ENCODE results near the gene TNFSF10. TPM values are rescaled to one million over a fixed set of nuclear protein-coding genes. Genes with fewer than 3 reads are reported as not detected.

TNFSF10 gene
- polyA plus RNA-seq, 1 donor from 2014 or later, result not detected

DNA sequence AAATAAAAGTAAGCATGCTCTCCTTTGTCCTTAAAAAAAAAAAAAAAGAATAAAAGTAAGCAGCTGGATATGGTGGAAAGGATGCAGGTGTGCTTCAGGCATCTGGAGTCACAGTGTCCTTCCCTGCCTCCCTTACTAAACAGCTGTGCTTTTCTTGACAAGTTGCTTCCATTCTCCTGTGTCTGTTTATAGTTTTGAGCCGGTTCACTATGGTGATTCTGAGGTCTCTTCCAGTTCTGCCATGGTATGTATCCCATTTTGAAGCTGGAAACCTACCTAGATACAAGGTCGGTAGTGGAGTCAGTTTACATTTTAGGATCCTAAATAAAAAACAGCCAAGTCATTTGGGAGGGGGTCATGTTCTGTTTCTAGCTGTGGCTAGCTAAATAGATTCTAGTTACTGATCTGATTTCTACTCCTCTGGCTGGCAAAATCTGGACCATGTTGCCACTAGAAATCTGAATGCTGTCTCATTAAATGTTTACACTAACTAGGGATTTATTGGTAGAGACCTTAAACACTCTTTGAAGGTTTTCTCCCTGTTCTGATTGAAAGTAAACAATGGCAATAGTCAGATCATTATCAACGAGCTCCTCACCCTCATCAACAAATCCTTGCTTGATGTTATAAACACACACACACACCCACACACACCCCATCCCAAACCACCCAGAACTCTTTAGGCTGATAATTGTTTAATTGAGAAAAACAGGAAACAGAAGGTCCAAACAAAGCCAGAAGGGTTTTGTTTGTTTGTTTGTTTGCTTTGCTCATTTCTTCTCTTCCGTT lies 7.9 kb downstream of the TNFSF10 start:
- H3K27me3 ChIP-seq (ENCODE audit: insufficient read depth, low read depth, low read length), result no peaks in the 10 kb centered on the region
- no peaks in the 10 kb centered on the region for H3F3A ChIP-seq (ENCODE audit: insufficient read depth, low read length, poor library complexity, severe bottlenecking)
- H3K9me3 ChIP-seq (ENCODE audit: low read length), result no peaks in the 10 kb centered on the region
- no peak overlapping the region for H3K4me2 ChIP-seq (ENCODE audit: low read length)
- no peak overlapping the region for H3K9ac ChIP-seq (ENCODE audit: low read length)
- no peaks in the 10 kb centered on the region for H3K79me2 ChIP-seq (replicated peaks; ENCODE audit: insufficient read depth, low read length)
- no peaks in the 10 kb centered on the region for H3K9me2 ChIP-seq (ENCODE audit: insufficient read depth, low read length)
- no peak overlapping the region for H3K4me3 ChIP-seq (ENCODE audit: low read length)
- no peaks in the 10 kb centered on the region for H4K20me1 ChIP-seq (ENCODE audit: insufficient read depth)
- no peaks in the 10 kb centered on the region for H3K36me3 ChIP-seq (ENCODE audit: insufficient read depth, low read length)
- TF ChIP-seq SMC3 (conservative IDR thresholded peaks at IDR 0.05; ENCODE audit: poor library complexity) (no peak), TAF1 (IDR thresholded peaks at IDR 0.05; ENCODE audit: low read depth) (no peak), MXI1 (conservative IDR thresholded peaks at IDR 0.05; ENCODE audit: poor library complexity, severe bottlenecking) (no peak), POLR2AphosphoS5 (IDR thresholded peaks at IDR 0.05) (no peak), EZH2 (IDR thresholded peaks at IDR 0.05; ENCODE audit: borderline replicate concordance, insufficient read depth, low read length, poor library complexity, severe bottlenecking) (no peak)
- TF ChIP-seq, protein P1, sequence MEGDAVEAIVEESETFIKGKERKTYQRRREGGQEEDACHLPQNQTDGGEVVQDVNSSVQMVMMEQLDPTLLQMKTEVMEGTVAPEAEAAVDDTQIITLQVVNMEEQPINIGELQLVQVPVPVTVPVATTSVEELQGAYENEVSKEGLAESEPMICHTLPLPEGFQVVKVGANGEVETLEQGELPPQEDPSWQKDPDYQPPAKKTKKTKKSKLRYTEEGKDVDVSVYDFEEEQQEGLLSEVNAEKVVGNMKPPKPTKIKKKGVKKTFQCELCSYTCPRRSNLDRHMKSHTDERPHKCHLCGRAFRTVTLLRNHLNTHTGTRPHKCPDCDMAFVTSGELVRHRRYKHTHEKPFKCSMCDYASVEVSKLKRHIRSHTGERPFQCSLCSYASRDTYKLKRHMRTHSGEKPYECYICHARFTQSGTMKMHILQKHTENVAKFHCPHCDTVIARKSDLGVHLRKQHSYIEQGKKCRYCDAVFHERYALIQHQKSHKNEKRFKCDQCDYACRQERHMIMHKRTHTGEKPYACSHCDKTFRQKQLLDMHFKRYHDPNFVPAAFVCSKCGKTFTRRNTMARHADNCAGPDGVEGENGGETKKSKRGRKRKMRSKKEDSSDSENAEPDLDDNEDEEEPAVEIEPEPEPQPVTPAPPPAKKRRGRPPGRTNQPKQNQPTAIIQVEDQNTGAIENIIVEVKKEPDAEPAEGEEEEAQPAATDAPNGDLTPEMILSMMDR (IDR thresholded peaks at IDR 0.05; ENCODE audit: poor library complexity, severe bottlenecking), result no peak
- TF ChIP-seq, protein P2, sequence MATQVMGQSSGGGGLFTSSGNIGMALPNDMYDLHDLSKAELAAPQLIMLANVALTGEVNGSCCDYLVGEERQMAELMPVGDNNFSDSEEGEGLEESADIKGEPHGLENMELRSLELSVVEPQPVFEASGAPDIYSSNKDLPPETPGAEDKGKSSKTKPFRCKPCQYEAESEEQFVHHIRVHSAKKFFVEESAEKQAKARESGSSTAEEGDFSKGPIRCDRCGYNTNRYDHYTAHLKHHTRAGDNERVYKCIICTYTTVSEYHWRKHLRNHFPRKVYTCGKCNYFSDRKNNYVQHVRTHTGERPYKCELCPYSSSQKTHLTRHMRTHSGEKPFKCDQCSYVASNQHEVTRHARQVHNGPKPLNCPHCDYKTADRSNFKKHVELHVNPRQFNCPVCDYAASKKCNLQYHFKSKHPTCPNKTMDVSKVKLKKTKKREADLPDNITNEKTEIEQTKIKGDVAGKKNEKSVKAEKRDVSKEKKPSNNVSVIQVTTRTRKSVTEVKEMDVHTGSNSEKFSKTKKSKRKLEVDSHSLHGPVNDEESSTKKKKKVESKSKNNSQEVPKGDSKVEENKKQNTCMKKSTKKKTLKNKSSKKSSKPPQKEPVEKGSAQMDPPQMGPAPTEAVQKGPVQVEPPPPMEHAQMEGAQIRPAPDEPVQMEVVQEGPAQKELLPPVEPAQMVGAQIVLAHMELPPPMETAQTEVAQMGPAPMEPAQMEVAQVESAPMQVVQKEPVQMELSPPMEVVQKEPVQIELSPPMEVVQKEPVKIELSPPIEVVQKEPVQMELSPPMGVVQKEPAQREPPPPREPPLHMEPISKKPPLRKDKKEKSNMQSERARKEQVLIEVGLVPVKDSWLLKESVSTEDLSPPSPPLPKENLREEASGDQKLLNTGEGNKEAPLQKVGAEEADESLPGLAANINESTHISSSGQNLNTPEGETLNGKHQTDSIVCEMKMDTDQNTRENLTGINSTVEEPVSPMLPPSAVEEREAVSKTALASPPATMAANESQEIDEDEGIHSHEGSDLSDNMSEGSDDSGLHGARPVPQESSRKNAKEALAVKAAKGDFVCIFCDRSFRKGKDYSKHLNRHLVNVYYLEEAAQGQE (IDR thresholded peaks at IDR 0.05; ENCODE audit: borderline replicate concordance), result no peak
- H3K27ac ChIP-seq (ENCODE audit: low read length), result no peak overlapping the region
- H2AFZ ChIP-seq (ENCODE audit: low read depth, low read length), result no peak overlapping the region

DNA sequence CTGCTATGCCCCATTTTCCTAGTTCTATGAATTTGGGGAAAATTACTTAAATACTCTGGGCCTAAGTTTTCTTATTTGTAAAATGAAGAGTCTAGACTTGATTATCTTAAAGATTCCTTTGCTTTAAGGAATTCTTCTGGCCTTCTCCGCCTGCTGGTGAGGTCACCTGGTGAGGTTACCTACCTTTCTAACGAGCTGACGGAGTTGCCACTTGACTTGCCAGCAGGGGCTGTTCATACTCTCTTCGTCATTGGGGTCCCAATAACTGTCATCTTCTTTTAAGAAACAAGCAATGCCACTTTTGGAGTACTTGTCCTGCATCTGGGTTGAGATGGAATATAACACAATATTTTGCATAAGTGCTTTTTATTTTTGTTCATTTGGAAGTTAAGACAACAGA lies 8.6 kb downstream of the TNFSF10 start:
- Histone ChIP-seq H3K4me2 (ENCODE audit: low read length) (no peak overlapping the region), H3K9me3 (ENCODE audit: low read length) (no peaks in the 10 kb centered on the region), H4K20me1 (ENCODE audit: insufficient read depth) (no peaks in the 10 kb centered on the region), H2AFZ (ENCODE audit: low read depth, low read length) (no peak overlapping the region), H3K27ac (ENCODE audit: low read length) (no peak overlapping the region), H3K9me2 (ENCODE audit: insufficient read depth, low read length) (no peaks in the 10 kb centered on the region), H3K9ac (ENCODE audit: low read length) (no peak overlapping the region), H3K4me3 (ENCODE audit: low read length) (no peak overlapping the region), H3K79me2 (replicated peaks; ENCODE audit: insufficient read depth, low read length) (no peaks in the 10 kb centered on the region), H3K27me3 (ENCODE audit: insufficient read depth, low read depth, low read length) (no peaks in the 10 kb centered on the region), H3F3A (ENCODE audit: insufficient read depth, low read length, poor library complexity, severe bottlenecking) (no peaks in the 10 kb centered on the region), H3K36me3 (ENCODE audit: insufficient read depth, low read length) (no peaks in the 10 kb centered on the region)
- TF ChIP-seq, protein P2 (IDR thresholded peaks at IDR 0.05; ENCODE audit: borderline replicate concordance), result no peak

Measured in neural cell (in vitro differentiated cells).